GM23338 (cell line): ENCODE results near the gene WDR93. TPM values are rescaled to one million over a fixed set of nuclear protein-coding genes. Genes with fewer than 3 reads are reported as not detected.

ENCODE experiments used
- ATAC-seq: fragments of 200-7000 bp; cut with Tn5 transposase; 3 replicates; pipeline ENCODE4 v1.9.1; 2020
- DNase-seq: peaks from one replicate; pipeline ENCODE4 v3.0.0-alpha.2; 2015; ENCODE audit warnings: low spot score
- H2AFZ ChIP-seq: fragments of 200-600 bp; sonication (generic); 2 replicates; pipeline ENCODE4 v1.8.0; 2016; ENCODE audit warnings: antibody characterized with exemption, mild to moderate bottlenecking, moderate library complexity
- H3F3A ChIP-seq: fragments of 200-600 bp; sonication (generic); replicated peaks from 2 replicates; pipeline ENCODE4 v1.8.0; 2017; ENCODE audit warnings: antibody characterized with exemption, mixed run types, low read depth
- H3K27ac ChIP-seq: fragments of 200-600 bp; sonication (generic); 2 replicates; pipeline ENCODE4 v1.6.1; 2016; ENCODE audit warnings: low read depth
- H3K27me3 ChIP-seq: fragments of 200-600 bp; sonication (generic); 2 replicates; pipeline ENCODE4 v1.8.0; 2016; ENCODE audit warnings: mild to moderate bottlenecking, mixed run types, moderate library complexity; ENCODE audit not compliant: insufficient read depth
- H3K36me3 ChIP-seq: fragments of 200-600 bp; sonication (generic); 2 replicates; pipeline ENCODE4 v1.8.0; 2016; ENCODE audit warnings: mild to moderate bottlenecking; ENCODE audit not compliant: insufficient read depth
- H3K4me1 ChIP-seq: fragments of 200-600 bp; sonication (generic); 2 replicates; pipeline ENCODE4 v1.8.0; 2016; ENCODE audit warnings: mild to moderate bottlenecking, moderate library complexity; ENCODE audit not compliant: insufficient read depth
- H3K4me2 ChIP-seq: fragments of 200-600 bp; sonication (generic); 2 replicates; pipeline ENCODE4 v1.7.1; 2017; ENCODE audit warnings: mixed run types
- H3K4me3 ChIP-seq: fragments of 200-600 bp; sonication (generic); 2 replicates; pipeline ENCODE4 v1.6.1; 2016; ENCODE audit warnings: mixed run types
- H3K79me2 ChIP-seq: fragments of 200-600 bp; sonication (generic); replicated peaks from 2 replicates; pipeline ENCODE4 v1.8.0; 2017; ENCODE audit warnings: mild to moderate bottlenecking; ENCODE audit not compliant: insufficient read depth
- H3K9me2 ChIP-seq: fragments of 200-600 bp; sonication (generic); 2 replicates; pipeline ENCODE4 v1.8.0; 2017; ENCODE audit not compliant: insufficient read depth
- H4K20me1 ChIP-seq: fragments of 200-600 bp; sonication (generic); replicated peaks from 2 replicates; pipeline ENCODE4 v1.8.0; 2017; ENCODE audit warnings: mild to moderate bottlenecking; ENCODE audit not compliant: insufficient read depth
- H3K27ac Mint-ChIP-seq: 2 replicates; pipeline ENCODE4 v1.8.0; 2020; ENCODE audit warnings: inconsistent platforms, mild to moderate bottlenecking, moderate library complexity, mixed read lengths
- H3K27me3 Mint-ChIP-seq: 3 replicates; pipeline ENCODE4 v1.8.0; 2022; ENCODE audit warnings: low read depth, mild to moderate bottlenecking, moderate library complexity, mixed read lengths, inconsistent platforms; ENCODE audit not compliant: insufficient read depth, poor library complexity
- H3K36me3 Mint-ChIP-seq: 3 replicates; pipeline ENCODE4 v1.8.0; 2021; ENCODE audit warnings: low read depth, mild to moderate bottlenecking, inconsistent platforms, moderate library complexity, mixed read lengths
- H3K4me1 Mint-ChIP-seq: 3 replicates; pipeline ENCODE4 v1.8.0; 2020; ENCODE audit warnings: mild to moderate bottlenecking, inconsistent platforms, mixed read lengths
- H3K4me3 Mint-ChIP-seq: 3 replicates; pipeline ENCODE4 v1.8.0; 2021; ENCODE audit warnings: moderate library complexity, mild to moderate bottlenecking, inconsistent platforms, mixed read lengths
- H3K9me3 Mint-ChIP-seq: 3 replicates; pipeline ENCODE4 v1.8.0; 2020; ENCODE audit warnings: moderate library complexity, mild to moderate bottlenecking, inconsistent platforms, mixed read lengths
- EZH2 ChIP-seq: fragments of 200-600 bp; sonication (generic); IDR thresholded peaks from one replicate; pipeline ENCODE4 v1.8.0; 2017; ENCODE audit warnings: antibody characterized with exemption, mild to moderate bottlenecking, low read depth; ENCODE audit not compliant: unreplicated experiment
- JUNB ChIP-seq: IDR thresholded peaks from one replicate; pipeline ENCODE4 v1.6.1; 2016; ENCODE audit warnings: antibody characterized with exemption; ENCODE audit not compliant: unreplicated experiment
- POLR2AphosphoS5 ChIP-seq: IDR thresholded peaks from 2 replicates; pipeline ENCODE4 v1.6.1; 2016; ENCODE audit warnings: antibody characterized with exemption, low read depth
- STAT1 ChIP-seq: IDR thresholded peaks from one replicate; pipeline ENCODE4 v1.6.1; 2016; ENCODE audit warnings: antibody characterized with exemption; ENCODE audit not compliant: unreplicated experiment
- ZNF114 ChIP-seq: fragments of 250-450 bp; sonication (Bioruptor Pico); IDR thresholded peaks from 2 replicates; pipeline ENCODE4 v1.5.0; 2020; ENCODE audit warnings: mild to moderate bottlenecking, moderate library complexity
- polyA plus RNA-seq: library from polyadenylated mRNA; unstranded; fragments of >200 nt; fragmentation: Nextera tagmentation; extraction: Ambion mirVana; gene quantifications from 2 replicates; pipeline ENCODE4 v1.2.1, GENCODE V29; 2016
- total RNA-seq: library from RNA; depleted of rRNA; stranded (reverse); fragments of >200 nt; shearing (Covaris generic); gene quantifications from 2 replicates; pipeline ENCODE4 v1.2.3, GENCODE V29; 2014
- TF ChIP-seq, protein P1 (sequence below): IDR thresholded peaks from one replicate; pipeline ENCODE4 v1.6.1; 2018; ENCODE audit warnings: antibody characterized with exemption; ENCODE audit not compliant: unreplicated experiment

WDR93 gene
- total and polyA plus RNA-seq, 2 experiments from 2014 or later: 0.14 TPM; not detected in 1

DNA sequence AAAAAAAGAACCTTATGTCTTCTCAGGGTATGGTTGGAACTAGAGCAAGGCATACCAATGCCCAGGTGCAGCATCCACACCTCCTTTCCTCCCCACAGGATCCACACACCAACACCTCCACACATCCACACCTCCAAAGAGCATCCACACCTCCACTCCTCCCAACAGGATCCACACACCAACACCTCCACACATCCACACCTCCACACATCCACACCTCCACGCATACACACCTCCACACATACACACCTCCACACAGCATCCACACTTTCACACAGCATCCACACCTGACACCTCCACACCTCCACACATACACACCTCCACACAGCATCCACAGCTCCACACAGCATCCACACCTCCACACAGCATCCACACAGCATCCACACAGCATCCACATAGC lies 55.2 kb downstream of the WDR93 start:
- no peak for DNase-seq

DNA sequence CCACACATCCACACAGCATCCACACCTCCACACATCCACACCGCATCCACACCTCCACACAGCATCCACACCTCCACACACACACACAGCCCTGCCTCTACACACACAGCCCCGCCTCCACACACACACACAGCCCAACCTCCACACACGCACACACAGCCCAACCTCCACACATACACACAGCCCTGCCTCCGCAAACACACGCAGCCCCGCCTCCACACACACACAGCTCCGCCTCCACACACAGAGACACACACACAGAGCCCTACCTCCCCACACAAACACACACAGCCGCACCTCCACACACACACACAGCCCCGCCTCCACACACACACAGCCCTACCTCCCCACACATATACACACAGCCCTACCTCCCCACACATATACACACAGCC lies 55.8 kb downstream of the WDR93 start:
- Histone ChIP-seq H3K27me3 (peaks cover 59% of the 10 kb centered on the region), H3F3A (peaks cover 10% of the 10 kb centered on the region; the same call in 1 of the 2 replicates), H3K79me2 (no peaks in the 10 kb centered on the region), H3K9me2 (no peaks in the 10 kb centered on the region), H3K36me3 (no peaks in the 10 kb centered on the region; the same call in 1 of the 2 replicates), H3K4me1 (peaks cover 27% of the 10 kb centered on the region), H3K27ac (no peak overlapping the region), H3K4me2 (no peak overlapping the region), H2AFZ (no peak overlapping the region), H3K4me3 (no peak overlapping the region), H4K20me1 (peaks cover 10% of the 10 kb centered on the region; the same call in 1 of the 2 replicates)
- Mint-ChIP-seq H3K27me3 (peaks cover 16% of the 10 kb centered on the region), H3K4me3 (no peak overlapping the region), H3K36me3 (no peaks in the 10 kb centered on the region), H3K27ac (no peak overlapping the region), H3K9me3 (no peaks in the 10 kb centered on the region), H3K4me1 (peaks cover 18% of the 10 kb centered on the region)
- TF ChIP-seq POLR2AphosphoS5 (no peak), JUNB (no peak), ZNF114 (CRISPR knock-in tag) (no peak), EZH2 (no peak)
- TF ChIP-seq, protein P1, sequence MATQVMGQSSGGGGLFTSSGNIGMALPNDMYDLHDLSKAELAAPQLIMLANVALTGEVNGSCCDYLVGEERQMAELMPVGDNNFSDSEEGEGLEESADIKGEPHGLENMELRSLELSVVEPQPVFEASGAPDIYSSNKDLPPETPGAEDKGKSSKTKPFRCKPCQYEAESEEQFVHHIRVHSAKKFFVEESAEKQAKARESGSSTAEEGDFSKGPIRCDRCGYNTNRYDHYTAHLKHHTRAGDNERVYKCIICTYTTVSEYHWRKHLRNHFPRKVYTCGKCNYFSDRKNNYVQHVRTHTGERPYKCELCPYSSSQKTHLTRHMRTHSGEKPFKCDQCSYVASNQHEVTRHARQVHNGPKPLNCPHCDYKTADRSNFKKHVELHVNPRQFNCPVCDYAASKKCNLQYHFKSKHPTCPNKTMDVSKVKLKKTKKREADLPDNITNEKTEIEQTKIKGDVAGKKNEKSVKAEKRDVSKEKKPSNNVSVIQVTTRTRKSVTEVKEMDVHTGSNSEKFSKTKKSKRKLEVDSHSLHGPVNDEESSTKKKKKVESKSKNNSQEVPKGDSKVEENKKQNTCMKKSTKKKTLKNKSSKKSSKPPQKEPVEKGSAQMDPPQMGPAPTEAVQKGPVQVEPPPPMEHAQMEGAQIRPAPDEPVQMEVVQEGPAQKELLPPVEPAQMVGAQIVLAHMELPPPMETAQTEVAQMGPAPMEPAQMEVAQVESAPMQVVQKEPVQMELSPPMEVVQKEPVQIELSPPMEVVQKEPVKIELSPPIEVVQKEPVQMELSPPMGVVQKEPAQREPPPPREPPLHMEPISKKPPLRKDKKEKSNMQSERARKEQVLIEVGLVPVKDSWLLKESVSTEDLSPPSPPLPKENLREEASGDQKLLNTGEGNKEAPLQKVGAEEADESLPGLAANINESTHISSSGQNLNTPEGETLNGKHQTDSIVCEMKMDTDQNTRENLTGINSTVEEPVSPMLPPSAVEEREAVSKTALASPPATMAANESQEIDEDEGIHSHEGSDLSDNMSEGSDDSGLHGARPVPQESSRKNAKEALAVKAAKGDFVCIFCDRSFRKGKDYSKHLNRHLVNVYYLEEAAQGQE: no peak
- DNase-seq (no peak), ATAC-seq (no peak)

More for the DNA sequence above, 55.2 kb downstream of the WDR93 start:
- H3K36me3 ChIP-seq: no peaks in the 10 kb centered on the region; the same call in 1 of the 2 replicates
- no peak overlapping the region for H3K27ac ChIP-seq
- no peaks in the 10 kb centered on the region for H3K79me2 ChIP-seq
- peaks cover 26% of the 10 kb centered on the region for H3K4me1 ChIP-seq
- no peaks in the 10 kb centered on the region for H3K9me2 ChIP-seq
- ATAC-seq: no peak
- Mint-ChIP-seq H3K27me3 (peaks cover 15% of the 10 kb centered on the region), H3K4me1 (peaks cover 18% of the 10 kb centered on the region), H3K27ac (no peak overlapping the region), H3K4me3 (no peak overlapping the region), H3K36me3 (no peaks in the 10 kb centered on the region), H3K9me3 (no peaks in the 10 kb centered on the region)
- no peak overlapping the region for H3K4me2 ChIP-seq
- H2AFZ ChIP-seq: no peak overlapping the region
- H3F3A ChIP-seq: peaks cover 10% of the 10 kb centered on the region; the same call in 1 of the 2 replicates
- H4K20me1 ChIP-seq: peaks cover 11% of the 10 kb centered on the region; the same call in 1 of the 2 replicates
- TF ChIP-seq JUNB (no peak), STAT1 (no peak)
- H3K27me3 ChIP-seq: peaks cover 55% of the 10 kb centered on the region
- no peak overlapping the region for H3K4me3 ChIP-seq
